AG09319 (cell line): Measurements from ENCODE around the gene AUP1.

Experiments used
- DNase-seq: peaks from one replicate; pipeline ENCODE4 v3.0.0-alpha.2; 2010; ENCODE audit warnings: low read depth; ENCODE audit errors: extremely low read depth
- CTCF ChIP-seq: IDR thresholded peaks from 2 replicates; pipeline ENCODE4 v1.5.1; 2011; ENCODE audit warnings: low read depth, mild to moderate bottlenecking, inconsistent platforms, low read length, moderate library complexity

AUP1 gene

GRCh38 chr2:74507926-74508520 lies 21.5 kb downstream of the AUP1 start:
- TF ChIP-seq CTCF, result no peak
- no peak for DNase-seq

GRCh38 chr2:74507145-74507925 lies 22.2 kb downstream of the AUP1 start, which contains the start of gene PCGF1:
Gene PCGF1, minus strand, starts transcription at chr2:74507695. Its CDS starts 27 bp downstream, at chr2:74507668.
- TF ChIP-seq CTCF, result peak; percentile 44
- DNase-seq, result peak; percentile 97

GRCh38 chr2:74505448-74506246 lies 23.9 kb downstream of the AUP1 start:
- TF ChIP-seq CTCF, result no peak
- DNase-seq, result no peak

- DNase-seq, result no peak
- no peak for TF ChIP-seq CTCF
Observed at GRCh38 chr2:74504591-74504990, 24.9 kb downstream of the AUP1 start.

- DNase-seq, result no peak
- TF ChIP-seq CTCF, result no peak
Observed at GRCh38 chr2:74503506-74504475, 25.7 kb downstream of the AUP1 start.

GRCh38 chr2:74502720-74503505 lies 26.6 kb downstream of the AUP1 start:
- TF ChIP-seq CTCF, result peak; percentile 42
- DNase-seq, result peak; percentile 50
